Stimulated activated CD8-positive, alpha-beta memory T cell treated with anti-CD3 and anti-CD28 coated beads, Interleukin-15, amount 100 ng/mL, for 4 hours (primary cell): Measurements from ENCODE around the gene SPAG16.

Source experiments
- DNase-seq, 2 donors: peaks; one replicate each; pipeline ENCODE4 v3.0.0-alpha.2; 2020; ENCODE audit warnings: low read depth in 2 of 2

Gene SPAG16

DNA sequence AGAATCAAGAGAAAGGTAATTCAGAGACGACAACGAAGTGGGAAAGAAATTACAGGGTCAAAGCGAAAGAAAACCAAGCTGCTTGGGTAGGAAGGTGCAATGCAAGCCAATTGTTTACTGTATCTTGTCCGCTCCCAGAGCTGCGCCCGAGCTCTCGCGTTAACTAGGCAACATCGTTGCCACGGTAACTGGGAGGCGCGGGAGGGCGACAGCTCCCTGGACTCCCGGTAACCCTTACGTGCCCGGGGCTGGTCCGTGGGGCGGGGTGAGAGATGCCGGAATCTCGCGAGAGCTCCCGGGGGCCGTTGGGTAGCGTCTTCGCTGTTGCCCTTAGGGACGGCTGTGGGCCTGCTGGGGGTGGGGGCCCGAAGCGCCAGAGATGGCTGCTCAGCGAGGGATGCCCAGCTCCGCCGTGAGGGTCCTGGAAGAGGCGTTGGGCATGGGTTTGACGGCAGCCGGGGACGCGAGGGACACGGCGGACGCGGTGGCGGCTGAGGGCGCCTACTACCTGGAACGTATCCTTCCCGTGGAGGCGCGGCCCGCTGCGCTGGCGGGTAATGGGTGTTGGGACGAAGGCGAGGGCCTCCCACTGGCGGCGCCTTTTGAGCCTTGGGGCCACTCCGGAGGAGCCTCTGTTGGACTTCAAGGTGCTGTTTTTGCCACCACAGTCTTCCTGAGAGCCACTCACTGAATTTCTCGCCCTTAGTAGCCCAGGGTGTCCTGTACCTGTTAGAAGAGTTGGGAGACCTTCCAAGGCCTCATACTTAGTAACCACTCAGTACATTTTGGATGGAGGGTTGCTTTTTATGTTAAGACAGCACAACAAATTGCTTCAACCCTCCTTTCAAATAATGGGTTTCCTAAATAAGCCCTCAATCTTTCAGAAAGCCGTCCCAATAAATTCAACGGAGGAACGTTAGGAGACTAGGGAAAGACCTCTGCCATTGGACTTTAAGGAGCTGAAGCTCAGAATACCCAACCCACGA, at the start of gene SPAG16:
Gene SPAG16 (plus strand): TSS at position 360 of the 986 bp plus-strand sequence.
- DNase-seq, result peak; percentile 89 to 93

- DNase-seq, result no peak
These were observed 49.6 kb upstream of the SPAG16 start for GRCh38 chr2:213234641-213235040.

DNA sequence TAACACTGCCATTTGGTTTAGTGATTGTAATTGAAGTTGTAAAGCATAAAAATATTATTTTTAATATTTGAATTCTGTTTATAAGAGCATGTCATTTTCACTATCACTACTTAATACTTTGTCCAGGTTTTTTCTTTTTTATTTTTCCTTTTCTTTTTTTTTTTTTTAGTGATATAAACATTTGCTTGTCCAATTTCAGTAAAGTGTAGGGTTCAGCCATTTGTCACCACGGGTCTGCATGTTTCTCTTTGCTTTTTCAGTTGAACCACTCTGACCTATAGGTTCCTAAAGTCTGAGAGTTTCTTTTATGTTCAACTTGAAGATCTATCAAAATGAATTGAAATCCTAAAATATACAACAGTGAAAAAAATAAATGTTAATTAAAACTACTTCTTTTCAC, 48.5 kb upstream of the SPAG16 start:
- no peak for DNase-seq

DNA sequence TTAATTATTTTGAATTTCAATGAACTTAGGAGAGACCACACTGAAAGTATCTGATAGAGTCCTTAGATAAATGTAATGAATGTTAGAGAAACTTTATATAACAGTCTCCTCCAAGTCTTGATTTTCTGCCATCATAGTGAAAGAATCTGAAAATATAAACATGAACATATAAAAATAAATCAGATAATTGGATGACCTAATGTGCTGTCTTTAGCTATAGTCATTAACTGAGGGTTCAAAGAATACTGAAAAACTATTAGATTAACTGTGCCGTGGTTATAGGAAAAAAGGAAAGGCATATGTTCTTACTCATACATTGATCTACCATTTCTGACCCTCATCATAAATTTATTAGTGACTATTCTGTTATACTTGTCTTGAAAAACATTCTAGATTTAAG, 47.0 kb upstream of the SPAG16 start:
- no peak for DNase-seq

- DNase-seq, result no peak
These were observed 46.5 kb upstream of the SPAG16 start for GRCh38 chr2:213237787-213238186.

DNA sequence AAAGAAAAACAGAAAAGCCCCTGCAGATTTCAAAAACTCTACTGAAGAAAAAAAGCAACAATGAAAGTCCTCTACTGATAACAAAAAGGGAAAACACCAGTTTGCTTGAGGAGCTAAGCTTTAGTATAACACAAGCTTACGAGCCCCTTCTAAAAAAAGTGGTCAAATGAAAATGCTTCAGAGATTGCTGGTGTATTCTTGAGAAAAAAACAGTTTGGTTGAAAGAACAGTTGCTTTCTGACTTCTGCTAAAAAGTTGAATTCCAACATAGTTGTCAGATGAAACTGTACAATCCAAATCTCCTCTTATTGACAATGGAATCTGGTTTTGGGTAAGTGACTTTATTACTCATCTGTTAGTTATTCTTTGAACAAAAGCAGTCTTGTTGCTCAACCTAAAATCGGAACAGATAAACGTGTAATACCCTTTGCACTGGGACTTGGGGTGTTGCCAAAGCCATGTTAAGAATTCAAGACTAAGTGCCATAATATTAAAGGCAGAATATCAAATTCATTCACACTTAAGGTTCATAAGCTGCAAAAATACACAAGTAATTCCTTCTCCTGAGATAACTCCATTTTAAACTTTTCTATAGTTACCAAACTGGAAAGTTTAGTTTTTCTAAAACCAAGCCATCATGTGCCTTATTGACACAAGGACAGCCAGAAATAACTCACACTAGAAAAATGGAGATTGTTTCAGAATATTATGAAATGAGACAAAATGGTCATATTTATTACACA, 45.3 kb upstream of the SPAG16 start:
- DNase-seq, result no peak

DNA sequence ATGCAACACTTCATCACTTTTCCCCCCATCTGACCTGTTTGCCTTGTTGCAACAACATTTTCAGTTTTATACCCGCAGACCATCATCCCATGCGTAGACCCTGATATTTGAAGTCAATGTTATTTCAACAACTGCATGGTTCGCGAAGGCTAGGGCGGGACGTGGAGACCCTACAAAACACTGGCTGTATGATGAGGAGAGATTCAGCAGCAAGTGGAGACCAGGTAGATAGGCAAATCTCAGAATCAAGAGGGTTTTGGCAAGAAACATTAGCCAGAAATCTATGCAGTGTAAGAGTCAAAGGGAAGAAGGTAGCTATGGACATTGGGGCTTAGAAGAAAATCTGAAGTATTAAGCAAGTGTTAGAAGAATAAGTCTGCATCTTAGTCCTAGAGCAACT, 42.4 kb upstream of the SPAG16 start:
- DNase-seq, result no peak

- DNase-seq, result no peak
These were observed 41.6 kb upstream of the SPAG16 start for GRCh38 chr2:213242653-213243052.

DNA sequence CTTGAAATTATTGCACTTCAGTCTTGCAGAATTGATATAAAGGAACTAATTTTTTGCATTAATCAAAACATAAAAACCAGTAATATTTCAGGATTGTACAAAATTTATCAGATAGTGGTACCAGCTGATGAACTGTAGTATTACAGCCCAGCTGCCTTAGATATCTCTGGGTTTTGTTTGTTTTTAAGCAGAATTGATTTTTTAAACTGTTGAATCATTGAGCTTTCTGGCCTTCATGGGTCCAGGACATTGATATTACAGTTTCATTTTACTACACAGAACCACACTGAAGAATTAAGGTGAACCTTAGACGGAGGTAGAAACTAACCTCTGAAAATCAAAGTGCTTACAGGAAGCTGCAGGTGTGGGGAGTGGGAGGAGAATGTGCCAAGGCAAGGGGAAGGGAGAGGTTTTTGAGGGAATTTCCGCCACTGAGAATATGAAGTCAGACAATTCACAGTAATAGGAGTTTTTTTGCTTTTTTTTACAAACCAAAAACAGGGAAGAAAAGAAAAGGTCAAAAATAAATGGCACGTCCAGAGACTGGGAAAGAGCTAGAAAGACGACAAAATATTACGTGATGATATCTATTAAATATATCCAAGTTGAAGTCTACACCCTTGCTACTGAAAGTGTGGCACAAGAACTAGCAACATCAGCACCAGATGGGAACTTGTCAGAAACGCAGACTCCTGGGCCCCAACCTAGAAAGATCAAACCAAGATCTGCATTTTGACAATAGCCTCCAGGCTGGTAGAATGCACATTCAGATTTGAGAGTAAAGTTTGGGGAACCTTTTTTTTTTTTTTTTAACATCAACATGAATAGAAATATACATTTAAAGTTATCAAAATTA, 40.8 kb upstream of the SPAG16 start:
- no peak for DNase-seq

GRCh38 chr2:213246497-213247281, 37.6 kb upstream of the SPAG16 start:
- DNase-seq, result peak in 1 of 2 donors; percentile 8

- DNase-seq, result no peak
These were observed 36.7 kb upstream of the SPAG16 start for GRCh38 chr2:213247566-213247965.

DNA sequence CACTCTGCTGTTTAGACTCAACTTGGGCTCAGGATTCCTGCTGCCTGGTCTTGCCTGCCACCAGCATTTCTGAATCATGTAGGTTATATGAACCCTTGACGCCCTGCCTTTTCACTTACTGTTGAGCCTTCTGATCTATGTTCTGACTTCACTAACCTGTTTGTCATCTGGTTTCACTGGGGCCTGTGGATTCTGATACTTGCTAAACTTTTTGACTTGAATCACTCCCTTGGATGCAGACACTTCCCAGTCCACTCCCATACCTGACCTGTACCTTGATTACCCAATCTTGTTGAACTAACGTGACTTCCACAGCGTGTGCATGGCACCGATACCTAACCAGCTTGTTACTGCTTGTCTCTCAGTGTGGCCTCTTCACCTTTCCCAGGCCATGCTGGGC, 35.6 kb upstream of the SPAG16 start:
- no peak for DNase-seq

- no peak for DNase-seq
These were observed 34.8 kb upstream of the SPAG16 start for GRCh38 chr2:213249502-213249901.

- no peak for DNase-seq
These were observed 32.6 kb upstream of the SPAG16 start for GRCh38 chr2:213251618-213252017.

DNA sequence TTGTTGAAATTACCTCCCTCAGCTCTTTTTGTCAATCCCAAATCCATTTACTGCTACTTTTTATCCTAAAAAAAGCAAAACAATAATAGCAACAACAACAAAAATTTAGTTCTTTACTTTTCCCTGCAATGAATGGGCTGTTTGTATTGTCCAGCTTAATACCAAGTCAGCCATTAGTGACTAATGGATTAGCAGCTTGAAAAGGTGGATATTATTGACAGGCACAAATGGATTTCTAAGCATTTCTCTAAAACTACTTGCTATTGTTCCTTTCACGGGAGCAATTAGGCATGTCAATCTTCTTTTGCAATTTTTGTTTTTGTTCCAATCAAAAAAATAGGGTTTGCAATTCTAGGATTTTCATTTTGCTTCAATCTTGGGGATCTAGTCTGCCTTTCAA, 32.1 kb upstream of the SPAG16 start:
- DNase-seq, result no peak

DNA sequence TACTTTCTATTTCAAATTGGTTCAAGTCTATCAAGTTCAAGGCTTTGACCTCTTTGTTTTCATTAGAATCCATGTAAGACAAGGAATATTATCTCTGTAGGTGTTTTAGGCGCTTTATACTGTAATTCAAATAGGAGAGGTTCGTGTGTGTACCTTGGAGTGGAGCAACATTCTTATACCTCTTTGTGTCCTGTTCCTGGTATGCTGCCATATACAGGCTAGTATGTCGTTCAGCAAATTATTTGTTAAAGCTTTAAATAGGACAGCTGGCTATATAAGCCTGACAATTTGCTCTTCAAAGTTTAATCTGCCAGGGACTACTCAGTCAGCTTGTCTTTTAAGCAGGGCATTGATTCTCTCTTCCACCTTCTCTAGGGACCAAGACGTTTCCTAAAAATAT, 31.1 kb upstream of the SPAG16 start:
- no peak for DNase-seq

- DNase-seq, result no peak
These were observed 25.0 kb upstream of the SPAG16 start for GRCh38 chr2:213259266-213259665.

- no peak for DNase-seq
These were observed 23.0 kb upstream of the SPAG16 start for GRCh38 chr2:213261237-213261636.

DNA sequence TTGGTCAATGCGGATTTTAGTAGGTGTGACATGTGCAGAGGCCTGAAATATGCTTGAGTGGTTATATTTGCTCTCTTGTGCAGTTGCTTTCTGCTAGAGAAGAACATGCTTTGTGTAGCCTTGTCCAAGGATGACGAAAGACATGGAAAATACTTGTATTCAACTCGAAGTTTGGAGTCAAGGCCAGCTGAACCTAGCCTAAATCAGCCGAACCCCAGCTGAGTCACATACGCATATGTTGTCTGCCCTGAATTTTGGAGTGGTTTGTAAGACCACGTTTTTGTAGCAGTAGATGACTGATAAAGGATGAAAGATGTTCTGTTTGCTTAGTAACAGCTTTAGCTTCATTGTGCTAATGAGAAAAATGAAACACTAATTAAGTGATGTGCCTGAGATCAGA, 22.5 kb upstream of the SPAG16 start:
- DNase-seq, result no peak

- DNase-seq, result no peak
These were observed 18.6 kb upstream of the SPAG16 start for GRCh38 chr2:213265679-213266078.

DNA sequence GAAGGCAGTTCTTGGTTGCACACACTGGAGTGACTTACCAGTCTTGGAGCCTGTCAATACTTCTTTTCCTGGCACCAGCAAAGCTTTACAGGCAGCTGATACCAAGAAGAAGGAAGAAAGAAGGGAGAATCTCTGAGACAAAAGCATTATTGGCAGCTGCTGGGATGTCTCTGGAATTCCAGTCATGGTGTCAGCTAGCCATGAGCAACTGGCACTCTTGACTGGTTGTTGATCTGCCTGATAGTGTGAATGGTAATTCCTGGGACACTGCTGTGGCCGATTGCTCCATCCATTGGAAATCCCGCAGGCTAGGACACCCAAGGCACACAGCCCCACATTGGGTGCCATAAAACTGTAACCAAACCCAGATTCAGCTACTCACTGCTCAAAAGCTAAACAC, 17.8 kb upstream of the SPAG16 start:
- DNase-seq, result no peak
